Caco-2 (cell line): ENCODE data around the gene COL27A1. TPM values are rescaled to one million over a fixed set of nuclear protein-coding genes. Genes with fewer than 3 reads are reported as not detected.

Source experiments
- BruUV-seq: library from RNA; stranded (reverse); fragments of 400-500 nt; replicated peaks from 2 replicates; lab custom pipeline; 2021; lab: Mats Ljungman, UMichigan
- CTCF ChIA-PET: fragments of 300-600 bp; sonication (Branson Sonifier 250); formaldehyde crosslinking; loops from one replicate; lab custom pipeline; 2022; ENCODE audit warnings: antibody characterized with exemption; lab: Charles Lee
- POLR2A ChIA-PET: fragments of 300-600 bp; sonication (Branson Sonifier 250); formaldehyde crosslinking; loops from one replicate; lab custom pipeline; 2022; ENCODE audit warnings: antibody characterized with exemption; lab: Charles Lee
- DNase-seq, 2 experiments: peaks; one replicate each; pipeline versions ENCODE4 v3.0.0 to v3.0.0-alpha.2; 2020 to 2022
- H3K27me3 ChIP-seq: replicated peaks from 2 replicates; pipeline ENCODE4 v1.6.0; 2011; ENCODE audit warnings: low read length; ENCODE audit not compliant: control insufficient read depth, insufficient read depth
- H3K36me3 ChIP-seq: 2 replicates; pipeline ENCODE4 v1.5.1; 2011; ENCODE audit warnings: low read length; ENCODE audit not compliant: control insufficient read depth, insufficient read depth
- H3K4me1 ChIP-seq: fragments of 250-450 bp; sonication (Bioruptor Pico); 2 replicates; pipeline ENCODE4 v1.5.1; 2020; ENCODE audit warnings: mild to moderate bottlenecking
- H3K4me3 ChIP-seq: 2 replicates; pipeline ENCODE4 v1.5.1; 2011; ENCODE audit warnings: low read depth, mild to moderate bottlenecking, control low read depth, low read length
- H3K9me3 ChIP-seq: fragments of 250-450 bp; sonication (Bioruptor Pico); 2 replicates; pipeline ENCODE4 v1.5.1; 2020; ENCODE audit warnings: mild to moderate bottlenecking, moderate library complexity
- H3K27ac Mint-ChIP-seq: one replicate; pipeline ENCODE4 v1.8.0; 2022; ENCODE audit warnings: mixed read lengths; ENCODE audit not compliant: unreplicated experiment
- H3K27me3 Mint-ChIP-seq: one replicate; pipeline ENCODE4 v1.8.0; 2022; ENCODE audit warnings: mixed read lengths; ENCODE audit not compliant: insufficient read depth, unreplicated experiment
- H3K36me3 Mint-ChIP-seq: one replicate; pipeline ENCODE4 v1.8.0; 2022; ENCODE audit warnings: mild to moderate bottlenecking, mixed read lengths; ENCODE audit not compliant: insufficient read depth, unreplicated experiment
- H3K4me1 Mint-ChIP-seq: one replicate; pipeline ENCODE4 v1.8.0; 2022; ENCODE audit warnings: low read depth, mixed read lengths; ENCODE audit not compliant: unreplicated experiment
- H3K4me3 Mint-ChIP-seq: one replicate; pipeline ENCODE4 v1.8.0; 2022; ENCODE audit warnings: mild to moderate bottlenecking, moderate library complexity, mixed read lengths; ENCODE audit not compliant: unreplicated experiment
- H3K9me3 Mint-ChIP-seq: one replicate; pipeline ENCODE4 v1.8.0; 2022; ENCODE audit warnings: mixed read lengths; ENCODE audit not compliant: unreplicated experiment
- CTCF ChIP-seq, 2 experiments: fragments of 200-600 bp in 1 of 2; IDR thresholded peaks; 1 replicate in 1 of 2; 2 replicates in 1 of 2; pipeline versions ENCODE4 v1.5.1 to v1.8.0; 2011 to 2022; ENCODE audit warnings: antibody characterized with exemption in 1 of 2, control low read depth in 1 of 2, inconsistent platforms in 1 of 2, low read depth in 1 of 2, low read length in 1 of 2, mild to moderate bottlenecking in 1 of 2, moderate library complexity in 1 of 2; ENCODE audit not compliant: insufficient read depth in 1 of 2, severe bottlenecking in 1 of 2, unreplicated experiment in 1 of 2
- intact Hi-C: fragments of 100-400 bp; cut with micrococcal nuclease; formaldehyde crosslinking; loops from one replicate; pipeline ENCODE4 v1.10.0; 2022; ENCODE audit not compliant: unreplicated experiment
- total RNA-seq: library from RNA; stranded (reverse); gene quantifications from 2 replicates; pipeline ENCODE4 v1.2.3, GENCODE V29; 2022

The COL27A1 gene
- total RNA-seq, 1 experiment from 2014 or later = 31.1 TPM

- no peaks in the 10 kb centered on the region for H3K4me1 Mint-ChIP-seq
- no peak overlapping the region for H3K4me3 Mint-ChIP-seq
- no TSS peak for BruUV-seq
- intact Hi-C loops = no loop called here
- no peak for TF ChIP-seq CTCF (IDR thresholded peaks at IDR 0.05; ENCODE audit: insufficient read depth in 1 of 2, low read depth in 1 of 2, low read length in 1 of 2, severe bottlenecking in 1 of 2, unreplicated experiment in 1 of 2)
- H3K27ac Mint-ChIP-seq = no peak overlapping the region
- H3K36me3 ChIP-seq = no peaks in the 10 kb centered on the region
- ChIA-PET CTCF (no interaction called here), POLR2A (no interaction called here)
- H3K4me3 ChIP-seq = no peak overlapping the region
- no peaks in the 10 kb centered on the region for H3K4me1 ChIP-seq
- H3K27me3 Mint-ChIP-seq = no peaks in the 10 kb centered on the region
- no peaks in the 10 kb centered on the region for H3K9me3 Mint-ChIP-seq
- H3K36me3 Mint-ChIP-seq = peaks cover 26% of the 10 kb centered on the region
- no peaks in the 10 kb centered on the region for H3K27me3 ChIP-seq
- no peak for DNase-seq
- no peaks in the 10 kb centered on the region for H3K9me3 ChIP-seq
Observed at GRCh38 chr9:114356792-114357191, 201.5 kb downstream of the COL27A1 start.

- no peaks in the 10 kb centered on the region for H3K27me3 Mint-ChIP-seq
- H3K4me3 ChIP-seq = no peak overlapping the region
Observed at GRCh38 chr9:114357360-114357759, 202.0 kb downstream of the COL27A1 start.

GRCh38 chr9:114357911-114358328 lies 202.6 kb downstream of the COL27A1 start:
- no peaks in the 10 kb centered on the region for H3K9me3 Mint-ChIP-seq
- BruUV-seq = no TSS peak
- no peaks in the 10 kb centered on the region for H3K9me3 ChIP-seq
- no peaks in the 10 kb centered on the region for H3K4me1 Mint-ChIP-seq
- H3K4me3 ChIP-seq = no peak overlapping the region
- no peaks in the 10 kb centered on the region for H3K27me3 Mint-ChIP-seq
- no peaks in the 10 kb centered on the region for H3K27me3 ChIP-seq
- no peak for TF ChIP-seq CTCF (IDR thresholded peaks at IDR 0.05; ENCODE audit: insufficient read depth in 1 of 2, low read depth in 1 of 2, low read length in 1 of 2, severe bottlenecking in 1 of 2, unreplicated experiment in 1 of 2)
- POLR2A ChIA-PET = no interaction called here
- no peak for DNase-seq
- no peaks in the 10 kb centered on the region for H3K4me1 ChIP-seq
- no peak overlapping the region for H3K27ac Mint-ChIP-seq
- H3K36me3 Mint-ChIP-seq = peaks cover 26% of the 10 kb centered on the region
- CTCF ChIA-PET = no interaction called here
- intact Hi-C loops = no loop called here
- no peak overlapping the region for H3K4me3 Mint-ChIP-seq
- H3K36me3 ChIP-seq = no peaks in the 10 kb centered on the region

More at GRCh38 chr9:114357360-114357759, 202.0 kb downstream of the COL27A1 start:
- no peak for TF ChIP-seq CTCF (IDR thresholded peaks at IDR 0.05; ENCODE audit: insufficient read depth in 1 of 2, low read depth in 1 of 2, low read length in 1 of 2, severe bottlenecking in 1 of 2, unreplicated experiment in 1 of 2)
- Histone ChIP-seq H3K9me3 (no peaks in the 10 kb centered on the region), H3K4me1 (no peaks in the 10 kb centered on the region), H3K27me3 (no peaks in the 10 kb centered on the region), H3K36me3 (no peaks in the 10 kb centered on the region)
- H3K9me3 Mint-ChIP-seq = no peaks in the 10 kb centered on the region
- no peaks in the 10 kb centered on the region for H3K4me1 Mint-ChIP-seq
- DNase-seq = no peak
- BruUV-seq = no TSS peak
- H3K4me3 Mint-ChIP-seq = no peak overlapping the region
- POLR2A ChIA-PET = no interaction called here
- CTCF ChIA-PET = no interaction called here
- intact Hi-C loops = no loop called here
- H3K27ac Mint-ChIP-seq = no peak overlapping the region
- peaks cover 26% of the 10 kb centered on the region for H3K36me3 Mint-ChIP-seq
